ENCODE measurements around the gene TMEM200B. TPM values are rescaled to one million over a fixed set of nuclear protein-coding genes. Genes with fewer than 3 reads are reported as not detected.
"Not testable (repeated sequence)": the region's sequence is repeated elsewhere in the genome, so short reads cannot be mapped to it uniquely, and the experiment has no call there.

Gene TMEM200B
- total RNA-seq, result 6.5 TPM

DNA sequence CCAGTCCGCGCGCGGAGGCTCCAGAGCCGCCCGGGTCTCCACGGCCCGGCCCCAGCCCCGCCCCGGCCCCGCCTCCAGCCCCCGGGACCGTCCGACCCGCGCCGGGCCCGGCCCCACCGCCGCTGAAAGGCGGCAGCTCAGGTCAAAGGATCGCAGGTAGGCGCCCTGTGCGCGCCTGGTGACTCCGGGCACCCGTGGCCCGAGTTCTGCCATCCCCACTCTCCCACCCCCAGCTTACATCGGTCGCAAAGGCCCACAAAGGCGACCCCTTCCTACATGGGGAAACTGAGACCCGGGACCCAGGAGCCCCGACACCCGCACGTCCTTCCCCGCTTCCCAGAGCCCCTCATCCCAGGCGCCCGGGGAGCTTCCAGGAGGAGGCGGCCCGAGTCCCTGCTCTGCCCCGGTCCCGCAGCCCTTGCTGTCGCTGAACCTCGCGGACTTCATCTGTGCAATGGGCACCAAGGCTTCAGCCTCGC, at the start of gene TMEM200B:
TMEM200B (minus strand) TSS at position 17 of the 479 bp plus-strand sequence. CDS start 2,075 bp downstream, outside the sequence.
- no peak for DNase-seq

DNA sequence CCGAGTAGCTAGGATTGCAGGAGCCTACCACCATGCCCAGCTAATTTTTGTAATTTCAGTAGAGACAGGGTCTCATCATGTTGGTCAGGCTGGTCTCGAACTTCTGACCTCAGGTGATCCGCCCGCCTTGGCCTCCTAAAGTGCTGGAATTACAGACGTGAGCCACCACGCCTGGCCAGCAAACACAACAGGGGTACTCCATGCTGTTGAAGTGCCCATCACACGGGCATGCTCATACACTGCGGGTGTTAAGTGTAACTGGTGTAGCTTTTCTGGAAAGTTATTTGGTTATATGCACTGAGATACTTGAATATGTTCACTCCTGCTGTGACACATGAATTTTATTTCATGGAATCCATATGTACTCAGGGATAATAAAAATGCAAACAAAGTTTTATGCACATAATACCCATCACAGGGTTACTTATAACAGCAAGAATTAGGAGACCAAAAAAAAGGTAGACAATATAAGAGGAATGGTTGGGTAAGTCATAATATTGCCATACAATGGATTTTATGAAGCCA, 48.8 kb upstream of the TMEM200B start:
- no peak for DNase-seq

DNA sequence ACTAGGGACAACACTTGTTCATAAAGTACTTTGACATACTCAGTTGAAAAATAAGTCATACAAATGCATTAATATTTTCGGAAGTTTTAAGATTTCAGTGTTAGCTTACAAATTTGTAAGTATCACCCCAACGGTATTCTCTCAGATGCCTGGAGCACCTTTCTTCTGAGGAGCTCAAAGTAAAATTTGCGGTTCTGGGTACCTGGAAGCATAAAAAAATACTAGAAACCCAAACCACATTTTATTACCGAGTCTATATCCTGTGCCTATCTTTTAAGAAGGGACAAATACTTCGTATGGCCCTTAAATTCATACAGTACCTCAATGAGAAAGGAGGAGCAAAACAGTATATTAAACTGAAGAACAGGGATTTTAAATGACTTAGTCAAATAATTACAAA, 47.8 kb upstream of the TMEM200B start:
- DNase-seq, result no peak

DNA sequence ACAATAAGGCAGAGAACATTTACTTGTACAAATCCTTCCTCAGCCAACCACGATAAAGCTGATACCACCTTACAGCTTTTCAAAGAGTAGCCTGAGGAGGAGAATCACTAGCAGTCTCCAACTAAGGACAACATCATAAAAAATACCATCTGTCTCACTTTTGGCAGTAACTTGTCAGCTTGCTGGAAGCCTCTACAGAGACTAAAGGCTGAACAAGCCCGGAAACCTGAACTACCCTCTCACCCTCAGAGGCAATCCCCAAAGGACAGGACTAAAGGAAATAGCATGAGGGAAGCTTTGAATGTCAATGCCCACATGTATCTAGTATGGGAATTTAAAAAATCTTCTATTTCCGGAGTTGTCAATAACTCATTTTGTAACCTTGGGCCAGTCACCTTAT, 47.4 kb upstream of the TMEM200B start:
- no peak for DNase-seq

DNA sequence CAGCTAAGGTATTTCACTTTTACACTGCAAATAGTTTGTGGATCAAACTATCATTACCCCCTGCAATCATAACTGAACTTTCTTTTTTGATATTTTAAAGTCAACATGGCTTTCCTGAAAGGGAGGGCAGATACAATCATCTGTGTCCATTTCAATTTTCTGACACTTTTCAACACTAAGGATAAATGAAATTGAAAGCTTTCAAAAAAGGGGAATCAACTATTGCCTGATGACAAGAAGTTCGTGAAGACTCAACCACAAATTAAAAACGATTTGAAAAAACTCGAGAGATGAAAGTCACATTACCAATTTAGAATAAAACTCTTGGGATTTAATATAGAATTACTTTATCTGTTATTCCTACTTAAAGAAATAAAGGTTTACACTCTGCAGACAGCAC, 46.3 kb upstream of the TMEM200B start:
- no peak for DNase-seq

DNA sequence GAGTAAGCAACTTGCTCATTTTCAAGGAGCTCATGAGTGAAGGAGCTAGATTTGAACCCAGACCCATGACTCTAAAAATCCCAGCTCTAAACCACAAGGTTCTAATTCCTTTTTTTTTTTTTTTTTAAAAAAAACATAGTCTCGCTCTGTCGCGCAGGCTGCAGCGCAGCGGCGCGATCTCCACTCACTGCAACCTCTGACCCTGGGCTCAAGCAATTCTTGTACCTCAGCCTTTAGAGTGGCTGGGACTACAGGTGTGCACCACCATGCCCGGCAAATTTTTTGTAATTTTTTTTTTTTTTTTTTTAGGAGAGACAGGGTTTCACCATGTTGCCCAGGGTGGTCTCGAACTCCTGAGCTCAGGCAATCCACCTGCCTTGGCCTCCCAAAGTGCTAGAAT, 44.2 kb upstream of the TMEM200B start:
- DNase-seq, result no peak

DNA sequence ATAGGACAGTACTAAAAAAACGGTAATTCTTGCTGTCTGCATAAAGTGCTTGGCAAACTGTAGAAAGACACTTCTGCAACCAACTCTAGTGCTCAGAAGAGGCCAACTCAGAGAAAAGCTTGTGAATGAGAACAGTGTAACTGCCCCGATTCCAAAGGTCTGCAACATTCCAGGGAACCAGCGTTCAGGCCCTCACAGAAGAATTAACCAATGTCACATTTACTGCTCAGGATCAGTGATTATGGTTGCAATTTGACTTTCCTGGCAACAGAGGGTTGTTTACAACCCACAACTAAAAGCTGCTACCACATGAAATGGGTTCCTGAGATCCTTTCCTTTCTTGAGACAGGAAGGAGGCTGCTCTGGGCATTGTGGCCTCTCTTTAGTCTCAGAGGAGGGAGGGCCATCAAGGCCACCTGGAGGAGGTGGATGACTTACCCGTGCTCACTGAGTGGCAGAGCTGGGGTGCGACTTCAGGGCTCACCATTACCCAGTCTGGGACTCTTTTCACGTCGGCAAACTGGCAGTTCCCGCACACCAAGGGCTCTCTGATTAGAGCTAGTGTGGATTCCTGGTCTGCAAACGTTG, 42.7 kb upstream of the TMEM200B start:
- no peak for DNase-seq

DNA sequence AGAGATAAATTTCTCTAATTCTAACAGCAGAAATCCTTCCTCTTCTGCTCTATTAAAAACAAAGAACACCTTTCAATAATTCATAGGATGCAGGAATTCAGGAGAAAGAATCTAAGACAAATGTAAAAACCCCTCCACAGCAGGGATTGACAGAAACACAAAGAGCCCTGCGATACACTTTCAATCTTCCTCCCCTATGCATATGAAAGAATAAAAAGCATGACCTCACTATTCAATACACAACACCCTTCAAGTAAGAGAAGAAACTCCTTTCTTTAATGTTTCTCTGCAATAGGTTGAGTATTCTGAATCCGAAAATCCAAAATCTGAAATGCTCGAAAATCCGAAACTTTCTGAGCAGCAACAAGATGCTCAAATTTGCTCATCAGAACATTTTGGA, 40.9 kb upstream of the TMEM200B start:
- DNase-seq, result no peak

DNA sequence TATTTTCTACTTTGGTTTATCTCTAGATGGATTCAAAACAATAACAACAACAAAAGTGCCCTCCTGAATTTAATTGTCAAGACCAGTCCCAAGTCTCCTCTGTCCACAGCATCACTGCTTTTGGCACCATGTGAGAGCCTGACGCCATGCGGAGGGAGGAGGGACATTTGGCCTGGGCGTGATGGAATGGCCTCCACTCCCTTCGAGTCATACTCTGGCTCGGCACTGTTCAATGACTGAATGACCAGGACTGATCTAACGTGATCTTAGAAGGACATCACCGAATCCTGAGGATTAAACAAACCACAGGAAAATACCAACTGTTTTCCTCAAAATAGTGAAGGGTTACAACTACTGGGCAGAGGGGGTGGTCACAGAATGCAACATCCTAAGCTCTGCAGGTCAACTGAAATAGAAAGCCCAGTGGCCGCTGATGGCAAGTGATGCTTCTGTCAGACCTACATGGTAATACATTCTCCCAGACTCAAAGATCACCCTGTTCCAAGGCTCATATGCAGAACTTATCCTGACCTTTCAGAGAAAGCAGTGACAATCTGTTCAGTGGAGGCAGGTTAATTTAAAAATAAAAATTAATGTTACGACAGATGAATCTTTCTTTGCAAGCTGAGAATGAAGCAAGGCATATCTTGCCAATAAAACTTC, 38.9 kb upstream of the TMEM200B start:
- no peak for DNase-seq

DNA sequence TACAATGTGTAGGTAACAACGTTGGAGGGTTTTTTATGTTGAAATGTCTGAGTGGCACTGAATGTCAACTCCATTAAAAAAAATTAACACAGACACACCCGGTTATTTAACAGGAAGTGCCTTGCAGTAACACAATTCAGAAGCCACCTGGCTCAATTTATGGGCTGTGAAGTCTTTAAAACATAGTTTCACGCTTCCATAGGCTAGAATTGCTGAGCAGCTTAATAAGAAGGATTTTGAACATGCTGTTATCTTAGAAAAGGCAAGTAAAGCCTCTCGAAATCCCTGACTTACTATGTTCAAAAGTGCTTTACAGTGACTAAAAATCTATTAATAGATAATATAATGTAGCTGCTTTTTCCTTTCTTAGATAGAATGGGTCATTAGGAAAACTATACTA, 38.3 kb upstream of the TMEM200B start:
- DNase-seq, result no peak

DNA sequence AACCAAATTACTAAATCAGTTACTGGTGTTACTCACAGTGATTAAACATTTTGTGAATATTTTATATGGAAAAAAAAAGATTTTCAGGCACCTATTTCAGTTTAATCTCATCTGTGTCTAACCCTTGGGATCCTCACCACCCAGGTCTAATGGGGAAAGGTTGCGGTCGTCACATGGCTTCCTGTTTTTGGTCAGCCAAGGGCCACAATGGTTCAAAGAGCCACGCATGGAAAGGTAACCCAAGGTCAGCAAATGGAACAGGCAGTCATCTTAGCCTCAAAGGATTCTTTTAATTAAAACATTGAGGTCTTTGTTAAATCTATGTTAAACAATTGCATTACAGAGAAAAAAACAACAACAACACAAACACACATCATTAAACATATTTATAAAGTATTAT, 36.1 kb upstream of the TMEM200B start:
- no peak for DNase-seq

DNA sequence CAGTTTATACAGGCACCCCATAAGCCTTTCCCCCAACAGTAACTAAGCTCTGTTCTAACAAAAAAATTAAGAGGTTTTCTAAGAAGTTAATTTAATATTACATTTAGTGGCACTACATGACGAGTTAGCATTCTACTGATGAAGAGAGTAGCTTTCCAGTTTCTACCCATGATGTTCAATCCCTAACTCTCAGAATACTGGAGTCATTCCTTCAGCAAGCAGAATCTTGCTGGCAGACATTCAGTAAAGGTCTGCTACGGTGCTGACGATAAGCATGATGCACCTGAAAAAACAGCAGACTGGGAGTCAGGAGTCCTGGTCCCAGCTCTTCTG, 33.5 kb upstream of the TMEM200B start:
- DNase-seq, result no peak

DNA sequence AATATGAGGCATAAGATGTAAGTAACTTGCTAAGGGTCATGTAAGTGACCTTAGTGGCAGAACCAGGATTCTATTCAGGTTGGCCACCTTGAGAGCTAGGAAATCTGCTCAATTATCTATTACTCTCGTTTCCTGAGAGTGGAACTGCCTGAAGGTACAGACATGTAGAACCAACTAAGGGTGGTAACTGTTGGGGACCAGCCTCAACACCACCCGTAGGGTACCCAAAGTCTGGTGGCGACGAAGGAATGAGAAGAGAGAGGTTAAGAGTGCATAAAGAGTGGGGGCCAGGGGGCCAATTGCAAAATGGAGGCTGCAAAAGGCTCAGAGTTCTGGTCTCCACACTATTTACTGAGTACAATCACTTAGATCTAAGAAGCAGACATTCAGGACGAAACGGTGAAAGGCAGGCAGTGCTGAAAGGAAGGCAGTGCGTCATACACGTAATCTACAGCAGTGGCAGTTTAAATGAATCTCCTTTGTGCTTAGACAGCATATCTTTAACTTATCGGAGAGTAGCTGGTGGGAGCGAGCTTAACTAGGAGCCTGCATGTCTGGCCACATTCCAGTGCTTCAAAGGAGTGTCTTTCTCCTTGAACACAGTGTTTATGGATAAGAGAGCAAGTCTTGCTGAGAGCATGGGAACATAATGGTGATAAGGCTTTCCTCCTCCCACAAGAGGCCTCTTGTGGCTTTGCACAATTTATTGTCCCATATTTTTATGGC, 33.0 kb upstream of the TMEM200B start:
- DNase-seq, result no peak

DNA sequence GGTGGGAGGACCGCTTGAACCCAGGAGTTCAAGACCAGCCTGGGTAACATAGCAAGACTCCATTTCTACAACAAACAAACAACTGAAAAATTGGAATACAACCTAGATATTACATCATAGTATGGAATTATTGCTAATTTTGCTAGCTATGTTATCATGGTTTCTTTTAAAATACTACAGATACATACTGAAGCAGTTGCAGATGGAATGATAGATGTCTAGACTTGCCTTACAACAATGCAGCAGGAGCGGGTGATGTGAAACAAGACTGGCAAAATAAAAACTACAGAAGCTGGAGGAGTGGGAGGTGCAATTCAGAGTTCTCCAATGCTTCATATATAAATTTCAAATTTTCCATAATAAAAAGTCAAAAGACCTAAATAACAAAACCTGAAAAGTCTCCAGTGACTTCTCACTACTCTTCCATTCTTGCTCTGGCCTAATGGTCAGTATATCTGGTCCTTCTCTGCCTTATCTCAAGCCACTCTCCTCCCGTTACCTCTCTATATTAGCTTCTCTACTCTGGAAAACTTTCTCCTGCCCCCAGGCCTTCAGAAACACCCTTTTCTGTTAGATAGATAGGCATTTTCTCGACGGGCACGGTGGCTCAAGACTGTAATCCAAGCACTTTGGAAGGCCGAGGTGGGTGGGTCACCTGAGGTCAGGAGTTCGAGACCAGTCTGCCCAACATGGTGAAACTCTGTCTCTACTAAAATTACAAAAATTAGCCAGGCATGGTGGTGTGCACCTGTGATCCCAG, 28.5 kb upstream of the TMEM200B start:
- no peak for DNase-seq

DNA sequence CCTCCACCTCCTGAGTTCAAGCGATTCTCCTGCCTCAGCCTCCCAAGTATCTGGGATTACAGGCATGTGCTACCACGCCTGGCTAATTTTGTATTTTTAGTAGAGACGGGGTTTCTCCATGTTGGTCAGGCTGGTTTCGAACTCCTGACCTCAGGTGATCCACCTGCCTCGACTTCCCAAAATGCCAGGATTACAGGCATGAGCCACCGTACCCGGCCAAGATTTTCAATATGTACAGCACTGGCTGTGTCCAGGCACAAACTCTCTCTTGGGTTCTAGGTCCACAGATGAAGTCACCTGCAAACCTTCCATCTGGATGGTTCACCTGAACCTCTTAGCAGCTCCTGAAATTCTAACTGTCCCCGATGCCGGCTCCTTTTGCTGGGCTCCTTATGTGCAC, 26.6 kb upstream of the TMEM200B start:
- not testable (repeated sequence) for DNase-seq

DNA sequence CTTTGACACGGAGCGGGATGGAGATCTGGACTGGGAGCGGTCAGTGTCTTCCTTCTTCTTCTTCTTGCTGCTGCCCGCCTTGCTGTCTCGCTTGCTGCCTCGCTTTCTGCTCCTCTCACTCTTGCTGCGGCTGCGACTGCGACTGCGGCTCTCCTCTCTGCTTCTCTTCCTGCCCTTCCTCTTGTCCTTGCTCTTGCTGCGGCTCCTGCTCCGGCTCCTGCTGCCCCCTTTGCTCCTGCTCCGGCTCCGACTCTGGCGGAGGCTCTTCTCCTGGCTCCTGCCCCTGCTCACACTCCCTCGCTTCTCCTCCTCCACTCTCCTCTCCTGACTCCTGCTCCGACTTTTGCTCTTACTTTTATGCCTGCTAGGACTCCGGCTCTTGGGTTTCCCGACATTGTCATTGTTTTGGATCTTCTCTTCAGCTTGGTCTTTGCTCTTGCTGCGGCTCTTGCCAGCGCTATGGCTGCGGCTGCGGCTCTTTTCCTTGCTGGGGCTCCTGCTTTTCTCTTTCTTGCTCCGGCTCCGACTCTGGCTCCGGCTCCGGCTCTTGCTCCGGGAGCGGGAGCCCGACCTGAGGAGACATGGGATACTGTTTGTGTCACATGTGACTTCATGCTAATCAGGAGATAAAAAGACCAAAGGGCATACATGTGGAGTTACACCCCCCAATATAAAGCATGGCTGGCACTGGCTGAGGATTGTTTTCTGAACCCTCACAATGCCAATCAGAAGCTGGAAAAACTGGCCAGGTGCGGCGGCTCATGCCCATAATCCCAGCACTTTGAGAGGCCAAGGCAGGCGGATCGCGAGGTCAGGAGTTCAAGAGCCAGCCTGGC, 25.2 kb upstream of the TMEM200B start:
- no peak for DNase-seq

DNA sequence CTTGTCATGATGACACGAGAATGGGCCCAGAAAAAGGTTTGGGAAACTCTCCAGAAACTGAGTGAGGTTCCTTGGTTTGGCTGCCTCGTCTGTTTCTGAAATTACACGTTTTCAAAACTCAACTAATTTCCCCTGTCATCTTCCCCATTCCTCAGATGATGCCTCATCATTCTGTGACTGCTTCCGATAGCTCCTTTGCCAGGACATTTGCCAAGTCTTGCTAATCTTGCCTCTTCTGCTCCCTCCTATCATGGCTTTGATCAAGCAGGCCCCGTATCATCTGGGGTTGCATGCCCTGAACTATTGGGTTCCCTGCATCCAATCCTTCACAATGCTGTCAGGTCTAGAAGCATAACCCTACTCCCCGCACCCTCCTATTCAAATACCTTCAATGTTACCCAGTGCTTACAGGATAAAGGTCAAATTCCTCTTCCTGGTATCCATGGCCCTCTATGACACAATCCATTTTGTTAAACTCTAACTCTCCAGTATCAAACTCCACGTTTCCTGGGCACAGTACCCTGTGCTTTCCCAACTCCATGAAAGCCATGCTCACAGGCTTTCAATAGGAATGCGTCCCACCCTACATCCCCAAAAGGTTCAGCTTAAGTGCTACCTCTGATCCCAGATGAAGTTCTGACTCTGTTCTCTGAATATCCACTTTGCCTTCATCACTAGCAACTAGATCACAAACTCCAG, 22.2 kb upstream of the TMEM200B start:
- DNase-seq, result no peak

DNA sequence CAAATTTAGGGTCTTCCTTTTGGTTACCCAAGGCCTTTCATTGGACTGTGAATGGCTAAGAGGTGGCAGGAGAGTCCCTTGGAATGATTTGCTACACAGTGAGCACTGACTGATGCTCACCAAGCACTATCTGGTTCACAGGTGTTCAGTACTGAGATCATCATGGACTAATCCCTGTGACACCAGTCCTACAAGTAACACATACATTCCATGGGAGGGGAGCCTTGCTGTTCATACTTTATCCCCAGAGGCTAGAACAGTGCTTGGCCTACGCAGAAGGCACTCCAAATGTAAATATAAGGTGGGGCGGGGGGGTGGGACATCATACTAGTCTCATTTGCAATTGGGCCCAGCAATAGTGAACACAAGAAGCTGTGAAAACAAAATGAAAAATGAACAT, 20.5 kb upstream of the TMEM200B start:
- DNase-seq, result no peak

DNA sequence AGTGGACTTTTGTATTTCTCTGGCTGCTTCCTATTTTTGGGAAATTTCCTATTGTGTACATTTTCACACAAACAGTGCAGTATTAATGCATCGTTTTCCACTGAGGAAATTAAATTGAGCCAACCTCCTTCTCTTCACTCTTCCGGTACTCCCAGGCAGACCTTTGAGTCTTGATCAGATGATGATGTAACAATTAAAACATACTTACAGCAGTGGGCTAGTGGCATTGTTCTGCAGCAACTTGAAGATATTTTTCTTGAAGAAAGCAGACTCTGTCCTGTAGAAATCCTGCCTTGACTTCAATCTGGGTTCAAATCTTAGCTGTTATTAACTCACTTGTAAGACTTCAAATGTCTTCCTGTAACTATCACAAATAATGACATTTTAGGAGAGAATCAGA, 19.0 kb upstream of the TMEM200B start:
- DNase-seq, result no peak

DNA sequence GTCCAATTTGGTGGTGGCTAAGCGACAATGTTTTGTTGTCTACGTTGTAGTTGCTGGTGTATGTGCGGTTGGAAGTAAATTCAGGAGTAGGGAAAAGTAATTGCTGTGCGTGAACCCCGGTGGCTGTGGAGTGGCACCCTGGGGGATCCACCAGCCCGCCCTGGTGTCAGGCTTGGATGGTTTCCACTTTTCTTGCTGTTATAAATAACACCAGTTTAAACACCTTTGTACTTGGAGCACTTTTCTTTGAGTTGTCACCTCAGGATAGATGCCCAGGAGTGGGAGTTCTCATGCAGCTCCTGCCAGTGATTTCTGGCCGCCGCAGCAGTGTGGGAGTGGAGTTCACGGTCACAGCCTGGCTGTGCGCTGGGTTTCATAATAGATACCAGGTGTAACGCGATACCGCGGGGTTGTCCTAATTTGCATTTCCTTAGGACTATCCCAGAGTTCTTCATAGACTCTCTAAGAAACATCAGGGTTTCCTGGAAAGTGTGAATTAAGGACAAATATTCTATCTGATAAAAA, 12.8 kb upstream of the TMEM200B start:
- peak; percentile 28 for DNase-seq

DNA sequence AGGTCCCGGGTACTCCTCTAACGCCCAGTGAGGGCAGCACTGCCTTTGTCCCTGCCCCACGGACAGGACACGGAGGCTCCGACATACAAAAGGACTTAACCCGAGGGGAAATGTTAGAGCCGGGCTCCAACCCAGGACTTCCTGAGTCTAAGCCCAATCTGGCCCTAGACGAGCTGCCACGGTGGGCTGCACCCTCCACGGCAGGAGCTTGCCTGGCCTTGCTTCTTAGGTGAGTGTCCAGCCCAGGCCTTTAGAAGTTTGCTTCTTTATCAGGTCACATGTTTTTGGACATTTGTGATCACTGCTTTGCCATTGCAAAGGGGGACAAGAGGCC, 11.0 kb upstream of the TMEM200B start:
- no peak for DNase-seq

Measured in skin of body (tissue), 2 donors.